Measurements from ENCODE around the gene CAMK2D.

GRCh38 chr4:113773756-113774155 is 12.2 kb upstream of the CAMK2D start:
- TF ChIP-seq POLR2A (IDR thresholded peaks at IDR 0.05; ENCODE audit: low read length) (no peak), GATA1 (IDR thresholded peaks at IDR 0.05; ENCODE audit: low read depth, low read length) (no peak)

Data from erythroblast (primary cell).